Endothelial cell of umbilical vein (primary cell): Measurements from ENCODE around the gene STX11. TPM values are rescaled to one million over a fixed set of nuclear protein-coding genes. Genes with fewer than 3 reads are reported as not detected.

Source experiments
- BruUV-seq: library from RNA; stranded (reverse); fragments of 400-500 nt; replicated peaks from 2 replicates; lab custom pipeline; 2021; lab: Mats Ljungman, UMichigan
- CTCF ChIA-PET: fragments of 300-600, 350-600 bp; sonication (Branson Sonifier 250); formaldehyde crosslinking; loops from one replicate; lab custom pipeline; 2021; ENCODE audit warnings: antibody characterized with exemption, inconsistent platforms; lab: Charles Lee
- POLR2A ChIA-PET: fragments of 300-600, 350-600 bp; sonication (Branson Sonifier 250); formaldehyde crosslinking; loops from one replicate; lab custom pipeline; 2021; ENCODE audit warnings: antibody characterized with exemption, inconsistent platforms; lab: Charles Lee
- DNase-seq: peaks from one replicate; pipeline ENCODE4 v3.0.0-alpha.2; 2011; ENCODE audit warnings: low read depth, low spot score
- FAIRE-seq: peaks from 2 replicates; lab custom pipeline; 2011; peaks lifted over from hg19 to GRCh38; lab: Jason Lieb, UNC
- H2AFZ ChIP-seq: 2 replicates; pipeline ENCODE4 v1.6.0; 2012; ENCODE audit warnings: low read depth, low read length, control low read depth, inconsistent platforms
- H3K27ac ChIP-seq: 2 replicates; pipeline ENCODE4 v1.5.1; 2011; ENCODE audit warnings: low read depth, mild to moderate bottlenecking, control low read depth, low read length, moderate library complexity; ENCODE audit not compliant: insufficient read depth
- H3K27me3 ChIP-seq, 2 experiments: 2 replicates each; pipeline versions ENCODE4 v1.6.0 to v1.6.1; 2011; ENCODE audit warnings: low read length in 2 of 2, mixed read lengths in 1 of 2; ENCODE audit not compliant: control insufficient read depth in 2 of 2, insufficient read depth in 2 of 2
- H3K36me3 ChIP-seq, 2 experiments: 2 replicates in 1 of 2; 3 replicates in 1 of 2; pipeline ENCODE4 v1.5.1; 2011; ENCODE audit warnings: low read length in 2 of 2, mild to moderate bottlenecking in 1 of 2, moderate library complexity in 1 of 2; ENCODE audit not compliant: control insufficient read depth in 2 of 2, insufficient read depth in 2 of 2; ENCODE audit errors: extremely low read depth in 1 of 2
- H3K4me1 ChIP-seq: 3 replicates; pipeline ENCODE4 v1.5.1; 2011; ENCODE audit warnings: mild to moderate bottlenecking, low read length; ENCODE audit not compliant: control insufficient read depth, insufficient read depth; ENCODE audit errors: extremely low read depth
- H3K4me2 ChIP-seq: 2 replicates; pipeline ENCODE4 v1.6.1; 2011; ENCODE audit warnings: low read length, control low read depth, mixed read lengths; ENCODE audit not compliant: insufficient read depth
- H3K4me3 ChIP-seq, 3 experiments: fragments of 200-600 bp in 1 of 3; sonication (generic), shearing (Covaris generic) in 1 of 3; replicated peaks in 1 of 3; 2 replicates each; pipeline ENCODE4 v1.5.1; 2011 to 2016; ENCODE audit warnings: control low read depth in 3 of 3, low read length in 3 of 3, mild to moderate bottlenecking in 2 of 3, inconsistent platforms in 1 of 3, low read depth in 1 of 3, moderate library complexity in 1 of 3; ENCODE audit not compliant: insufficient read depth in 1 of 3
- H3K79me2 ChIP-seq: 2 replicates; pipeline ENCODE4 v1.6.0; 2012; ENCODE audit warnings: low read length, inconsistent platforms; ENCODE audit not compliant: control insufficient read depth, insufficient read depth
- H3K9ac ChIP-seq: replicated peaks from 2 replicates; pipeline ENCODE3; 2011; ENCODE audit warnings: low read length, control low read depth; ENCODE audit not compliant: insufficient read depth; ENCODE audit errors: extremely low read depth
- H3K9me1 ChIP-seq: replicated peaks from 3 replicates; pipeline ENCODE4 v1.6.0; 2011; ENCODE audit warnings: mild to moderate bottlenecking, low read length; ENCODE audit not compliant: control insufficient read depth, insufficient read depth; ENCODE audit errors: extremely low read depth
- H3K9me3 ChIP-seq: replicated peaks from 2 replicates; pipeline ENCODE4 v1.5.1; 2012; ENCODE audit warnings: low read length, inconsistent platforms; ENCODE audit not compliant: control insufficient read depth, insufficient read depth
- H4K20me1 ChIP-seq: replicated peaks from 2 replicates; pipeline ENCODE3; 2011; ENCODE audit warnings: mild to moderate bottlenecking, low read length; ENCODE audit not compliant: control insufficient read depth, insufficient read depth; ENCODE audit errors: extremely low read depth
- CTCF ChIP-seq, 2 donors: IDR thresholded peaks; 1 replicate in 1 of 2; 2 replicates in 1 of 2; pipeline ENCODE4 v1.5.1; 2011; ENCODE audit warnings: low read length in 2 of 2, mild to moderate bottlenecking in 2 of 2, moderate library complexity in 2 of 2, control low read depth in 1 of 2, inconsistent platforms in 1 of 2, low read depth in 1 of 2; ENCODE audit not compliant: insufficient read depth in 1 of 2; ENCODE audit errors: extremely low read depth in 1 of 2
- EZH2 ChIP-seq: IDR thresholded peaks from 2 replicates; pipeline ENCODE4 v1.6.1; 2012; ENCODE audit warnings: borderline replicate concordance, low read depth, mild to moderate bottlenecking, moderate library complexity, low read length, inconsistent platforms; ENCODE audit not compliant: severe bottlenecking
- FOS ChIP-seq: IDR thresholded peaks from 2 replicates; pipeline ENCODE4 v1.6.1; 2011; ENCODE audit warnings: mild to moderate bottlenecking, low read length, moderate library complexity, borderline replicate concordance; ENCODE audit not compliant: insufficient read depth
- GATA2 ChIP-seq: IDR thresholded peaks from 2 replicates; pipeline ENCODE4 v1.7.0; 2011; ENCODE audit warnings: low read depth, mild to moderate bottlenecking, moderate library complexity, mixed read lengths, low read length; ENCODE audit not compliant: insufficient read length, insufficient read depth
- JUN ChIP-seq: IDR thresholded peaks from 2 replicates; pipeline ENCODE4 v1.6.1; 2011; ENCODE audit warnings: borderline replicate concordance, low read depth; ENCODE audit not compliant: insufficient read length, insufficient read depth
- MAX ChIP-seq: IDR thresholded peaks from 2 replicates; pipeline ENCODE4 v1.6.1; 2011; ENCODE audit not compliant: insufficient read depth, insufficient read length
- MYC ChIP-seq: IDR thresholded peaks from one replicate; pipeline ENCODE4 v1.6.1; 2011; ENCODE audit warnings: mild to moderate bottlenecking, low read depth, low read length
- POLR2A ChIP-seq: IDR thresholded peaks from 2 replicates; pipeline ENCODE4 v1.6.1; 2012; ENCODE audit warnings: low read depth, mild to moderate bottlenecking, control low read depth, low read length
- POLR2AphosphoS5 ChIP-seq: IDR thresholded peaks from 2 replicates; pipeline ENCODE4 v1.6.1; 2012; ENCODE audit warnings: low read depth, mild to moderate bottlenecking, control low read depth, low read length, moderate library complexity; ENCODE audit not compliant: insufficient read depth
- dilution Hi-C: fragments of 300-500 bp; cut with MboI; formaldehyde crosslinking; loops from one replicate; pipeline ENCODE4 v1.15.0; 2019; ENCODE audit warnings: low sequenced_read_pairs; ENCODE audit not compliant: extremely low pct_ligation_motif_present
- intact Hi-C: fragments of 100-400 bp; cut with micrococcal nuclease; formaldehyde crosslinking; loops from one replicate; pipeline ENCODE4 v1.10.0; 2022
- polyA plus RNA-seq, 4 experiments: library from polyadenylated mRNA; depleted of rRNA in 3 of 4; stranded (reverse) in 3 of 4; unstranded in 1 of 4; fragments of >200 nt; gene quantifications; 2 replicates each; pipeline versions ENCODE4 v1.2.1 to v1.2.3, GENCODE V29; 2011 to 2012; ENCODE audit warnings: missing spikeins in 1 of 4
- total RNA-seq: library from RNA; stranded (reverse); gene quantifications from 2 replicates; pipeline ENCODE4 v1.2.3, GENCODE V29; 2021

Gene STX11
- total and polyA plus RNA-seq, 2 donors (not counting 3 experiments of a cell fraction or from before 2014, with no cell fraction given): 4.7 to 8.9 TPM

GRCh38 chr6:144162977-144163376 lies 12.7 kb downstream of the STX11 start:
- Histone ChIP-seq H3K9ac (no peak overlapping the region), H3K79me2 (peaks cover 4% of the 10 kb centered on the region), H3K36me3 (no peaks in the 10 kb centered on the region), H3K4me1 (peaks cover 19% of the 10 kb centered on the region), H3K4me2 (no peak overlapping the region), H3K27ac (no peak overlapping the region), H3K4me3 (no peak overlapping the region), H4K20me1 (no peaks in the 10 kb centered on the region), H3K27me3 (no peaks in the 10 kb centered on the region), H3K9me1 (no peaks in the 10 kb centered on the region), H3K9me3 (no peaks in the 10 kb centered on the region), H2AFZ (no peak overlapping the region)
- ChIA-PET CTCF (interaction anchor here (2.2 kb wide), 1 partner anchor 58 kb away, joined by 6 read pairs; no protein-coding TSS in a partner anchor), POLR2A (no interaction called here)
- dilution Hi-C loops (no loop called here), intact Hi-C loops (loop anchor here (1.0 kb wide), 1 partner anchor 8 kb away; no protein-coding TSS in a partner anchor)
- DNase-seq (no peak), FAIRE-seq (no peak)
- TF ChIP-seq JUN: no peak
- TF ChIP-seq MYC: no peak
- TF ChIP-seq POLR2AphosphoS5: no peak
- TF ChIP-seq GATA2: no peak
- no peak for TF ChIP-seq FOS
- no peak for TF ChIP-seq CTCF (IDR thresholded peaks at IDR 0.05; ENCODE audit: extremely low read depth in 1 of 2, insufficient read depth in 1 of 2, low read depth in 1 of 2, low read length in 2 of 2)
- no peak for TF ChIP-seq EZH2
- TF ChIP-seq MAX: no peak
- TF ChIP-seq POLR2A: no peak
- BruUV-seq: no TSS peak
